ENCODE measurements around the gene BPGM. TPM values are rescaled to one million over a fixed set of nuclear protein-coding genes. Genes with fewer than 3 reads are reported as not detected.
"Not testable (repeated sequence)": the region's sequence is repeated elsewhere in the genome, so short reads cannot be mapped to it uniquely, and the experiment has no call there.

BPGM gene
- total and polyA plus RNA-seq, 3 experiments from 2014 or later, result 25.4 to 27.1 (median 26.8) TPM

GRCh38 chr7:134686786-134687185 lies 40.1 kb downstream of the BPGM start:
- no peaks in the 10 kb centered on the region for H3K9me3 ChIP-seq (ENCODE audit: low read length)
- H3K36me3 ChIP-seq (ENCODE audit: insufficient read depth, low read length), result no peaks in the 10 kb centered on the region
- Mint-ChIP-seq H3K4me1 (no peaks in the 10 kb centered on the region), H3K27me3 (peaks cover 2 to 24% of the 10 kb centered on the region in 2 donors), H3K4me3 (no peak overlapping the region), H3K36me3 (no peaks in the 10 kb centered on the region), H3K9me3 (no peaks in the 10 kb centered on the region), H3K27ac (no peak overlapping the region)
- CTCF ChIA-PET, result no interaction called here
- no peak for DNase-seq
- no peaks in the 10 kb centered on the region for H3K27me3 ChIP-seq (ENCODE audit: insufficient read depth, low read length, poor library complexity, severe bottlenecking)
- no peak overlapping the region for H3K4me3 ChIP-seq (ENCODE audit: low read length)
- H3K27ac ChIP-seq (ENCODE audit: low read depth, low read length), result no peak overlapping the region
- H3K4me1 ChIP-seq (ENCODE audit: insufficient read depth, low read length), result no peaks in the 10 kb centered on the region
- POLR2A ChIA-PET, result no interaction called here

DNA sequence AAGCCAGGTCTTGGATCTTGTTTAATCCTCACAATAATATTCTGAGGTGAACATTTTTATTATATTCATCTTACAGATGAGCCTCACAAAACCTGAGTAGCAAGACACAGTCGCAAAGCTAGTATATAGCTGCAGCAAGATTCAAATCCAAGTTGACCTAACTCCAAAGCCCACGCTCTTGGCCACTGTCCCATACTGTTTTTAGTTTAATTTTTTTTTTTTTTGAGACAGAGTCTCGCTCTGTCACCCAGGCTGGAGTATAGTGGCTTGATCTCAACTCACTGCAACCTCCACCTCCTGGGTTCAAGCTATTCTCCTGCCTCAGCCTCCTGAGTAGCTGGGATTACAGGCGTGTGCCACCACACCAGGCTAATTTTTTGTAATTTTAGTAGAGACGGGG lies 42.9 kb downstream of the BPGM start:
- CTCF ChIA-PET, result interaction anchor here (0.6 to 1.1 kb wide), 4 partner anchors 11 to 43 kb away, joined by 3 to 5 read pairs (median 3); partner anchors contain the start of gene BPGM
- H3K9me3 Mint-ChIP-seq; H3K4me1 Mint-ChIP-seq; H3K4me3 Mint-ChIP-seq; H3K27ac ChIP-seq (ENCODE audit: low read depth, low read length); H3K36me3 Mint-ChIP-seq; DNase-seq; H3K4me3 ChIP-seq (ENCODE audit: low read length); H3K27me3 ChIP-seq (ENCODE audit: insufficient read depth, low read length, poor library complexity, severe bottlenecking); H3K36me3 ChIP-seq (ENCODE audit: insufficient read depth, low read length); POLR2A ChIA-PET; H3K9me3 ChIP-seq (ENCODE audit: low read length); H3K4me1 ChIP-seq (ENCODE audit: insufficient read depth, low read length): not testable (repeated sequence)
- Mint-ChIP-seq H3K27ac (peak overlapping the region in 2 of 8 donors; percentile 15 to 47), H3K27me3 (peaks cover 6 to 29% of the 10 kb centered on the region in 2 donors)

DNA sequence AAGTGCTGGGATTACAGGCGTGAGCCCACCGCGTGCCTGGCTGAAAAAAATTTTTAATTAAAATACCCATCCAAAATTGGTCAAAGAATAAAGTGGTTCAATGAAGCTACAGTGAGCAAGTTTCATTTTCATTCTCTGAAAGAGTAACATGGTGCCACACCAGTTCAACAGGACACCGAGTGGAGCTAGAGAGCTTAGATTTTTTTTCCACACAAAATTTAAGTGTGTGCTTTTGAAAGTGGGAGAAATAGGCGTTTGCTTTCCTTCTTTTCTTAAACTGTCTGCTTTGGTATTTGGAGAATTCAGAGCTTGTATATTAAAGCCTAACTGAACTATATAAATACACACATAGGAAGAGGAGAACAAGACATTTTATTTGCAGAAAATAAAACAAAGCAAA lies 43.4 kb downstream of the BPGM start:
- Mint-ChIP-seq H3K4me3 (no peak overlapping the region), H3K9me3 (no peaks in the 10 kb centered on the region), H3K27me3 (peaks cover 6 to 29% of the 10 kb centered on the region in 2 donors), H3K36me3 (no peaks in the 10 kb centered on the region), H3K27ac (peak overlapping the region in 1 of 8 donors; percentile 47), H3K4me1 (no peaks in the 10 kb centered on the region)
- Histone ChIP-seq H3K4me3 (ENCODE audit: low read length) (no peak overlapping the region), H3K36me3 (ENCODE audit: insufficient read depth, low read length) (no peaks in the 10 kb centered on the region), H3K4me1 (ENCODE audit: insufficient read depth, low read length) (no peaks in the 10 kb centered on the region), H3K27me3 (ENCODE audit: insufficient read depth, low read length, poor library complexity, severe bottlenecking) (no peaks in the 10 kb centered on the region), H3K9me3 (ENCODE audit: low read length) (no peaks in the 10 kb centered on the region), H3K27ac (ENCODE audit: low read depth, low read length) (no peak overlapping the region)
- CTCF ChIA-PET, result interaction anchor here (0.6 to 1.1 kb wide), 4 partner anchors 11 to 44 kb away, joined by 3 to 5 read pairs (median 3); partner anchors contain the start of gene BPGM
- POLR2A ChIA-PET, result no interaction called here
- DNase-seq, result no peak

GRCh38 chr7:134690614-134691504 lies 44.2 kb downstream of the BPGM start:
- H3K4me1 ChIP-seq (ENCODE audit: insufficient read depth, low read length), result no peaks in the 10 kb centered on the region
- Mint-ChIP-seq H3K9me3 (no peaks in the 10 kb centered on the region), H3K27ac (no peak overlapping the region), H3K4me3 (no peak overlapping the region), H3K4me1 (no peaks in the 10 kb centered on the region), H3K36me3 (no peaks in the 10 kb centered on the region), H3K27me3 (peaks cover 6 to 29% of the 10 kb centered on the region in 2 donors)
- DNase-seq, result no peak
- H3K27me3 ChIP-seq (ENCODE audit: insufficient read depth, low read length, poor library complexity, severe bottlenecking), result no peaks in the 10 kb centered on the region
- H3K4me3 ChIP-seq (ENCODE audit: low read length), result no peak overlapping the region
- CTCF ChIA-PET, result interaction anchor here (1.0 to 1.5 kb wide), 3 partner anchors 10 to 45 kb away, joined by 3 to 5 read pairs (median 3); partner anchors contain the start of gene BPGM
- no peak overlapping the region for H3K27ac ChIP-seq (ENCODE audit: low read depth, low read length)
- no peaks in the 10 kb centered on the region for H3K36me3 ChIP-seq (ENCODE audit: insufficient read depth, low read length)
- no peaks in the 10 kb centered on the region for H3K9me3 ChIP-seq (ENCODE audit: low read length)
- POLR2A ChIA-PET, result no interaction called here

DNA sequence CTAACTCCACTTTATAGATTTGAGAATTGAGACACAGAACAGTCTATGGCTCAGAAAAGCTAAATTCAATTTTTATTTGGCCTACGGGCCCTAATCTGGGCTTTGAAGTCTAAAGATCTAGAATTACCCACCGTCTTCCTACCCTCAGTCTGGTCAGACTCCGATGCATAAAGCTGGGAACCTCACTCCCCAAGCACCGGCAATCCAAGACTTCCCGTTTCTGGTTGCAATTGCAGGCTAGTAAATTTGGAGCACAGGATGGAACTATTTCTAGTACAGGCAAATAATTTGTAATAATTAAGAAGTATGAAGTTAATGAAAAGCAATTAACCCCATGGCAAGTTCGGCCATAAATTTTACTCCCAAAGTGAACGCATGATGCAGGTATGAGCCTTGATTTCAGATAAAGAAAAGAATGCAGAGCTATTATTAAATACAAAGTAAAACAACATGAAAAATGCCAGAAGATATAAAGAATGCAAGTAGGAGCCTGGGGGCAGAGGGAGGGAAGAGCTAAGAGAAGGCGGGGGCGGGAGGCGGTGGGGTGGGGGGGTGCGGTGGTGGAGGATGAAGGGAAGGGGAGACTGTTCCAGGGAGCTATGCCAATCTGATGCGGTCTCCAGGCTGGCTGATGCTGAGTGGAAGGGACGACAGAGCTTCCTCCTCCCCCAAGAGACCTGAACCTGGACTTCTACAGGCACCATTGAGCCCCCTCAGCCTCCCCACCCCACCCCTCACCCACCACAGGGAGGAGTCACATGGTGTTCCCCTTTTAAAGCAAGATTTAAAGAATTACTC lies 45.1 kb downstream of the BPGM start:
- Histone ChIP-seq H3K27me3 (ENCODE audit: insufficient read depth, low read length, poor library complexity, severe bottlenecking) (no peaks in the 10 kb centered on the region), H3K4me1 (ENCODE audit: insufficient read depth, low read length) (no peaks in the 10 kb centered on the region), H3K9me3 (ENCODE audit: low read length) (no peaks in the 10 kb centered on the region), H3K4me3 (ENCODE audit: low read length) (no peak overlapping the region), H3K27ac (ENCODE audit: low read depth, low read length) (no peak overlapping the region), H3K36me3 (ENCODE audit: insufficient read depth, low read length) (no peaks in the 10 kb centered on the region)
- H3K9me3 Mint-ChIP-seq, result no peaks in the 10 kb centered on the region
- DNase-seq, result no peak
- CTCF ChIA-PET, result interaction anchor here (1.5 kb wide), 1 partner anchor 9 kb away, joined by 3 read pairs; no protein-coding TSS in a partner anchor
- H3K27me3 Mint-ChIP-seq, result peaks cover 6 to 29% of the 10 kb centered on the region in 2 donors
- H3K36me3 Mint-ChIP-seq, result no peaks in the 10 kb centered on the region
- POLR2A ChIA-PET, result no interaction called here
- no peaks in the 10 kb centered on the region for H3K4me1 Mint-ChIP-seq
- H3K4me3 Mint-ChIP-seq, result no peak overlapping the region
- H3K27ac Mint-ChIP-seq, result no peak overlapping the region

- no peaks in the 10 kb centered on the region for H3K36me3 ChIP-seq (ENCODE audit: insufficient read depth, low read length)
- no peaks in the 10 kb centered on the region for H3K9me3 ChIP-seq (ENCODE audit: low read length)
- H3K36me3 Mint-ChIP-seq, result no peaks in the 10 kb centered on the region
- H3K4me3 ChIP-seq (ENCODE audit: low read length), result no peak overlapping the region
- H3K27ac Mint-ChIP-seq, result no peak overlapping the region
- no peak overlapping the region for H3K27ac ChIP-seq (ENCODE audit: low read depth, low read length)
- no peak overlapping the region for H3K4me3 Mint-ChIP-seq
- no peaks in the 10 kb centered on the region for H3K27me3 ChIP-seq (ENCODE audit: insufficient read depth, low read length, poor library complexity, severe bottlenecking)
- H3K9me3 Mint-ChIP-seq, result no peaks in the 10 kb centered on the region
- CTCF ChIA-PET, result interaction anchor here (1.5 kb wide), 1 partner anchor 9 kb away, joined by 3 read pairs; no protein-coding TSS in a partner anchor
- no peaks in the 10 kb centered on the region for H3K4me1 ChIP-seq (ENCODE audit: insufficient read depth, low read length)
- DNase-seq, result no peak
- peaks cover 6 to 27% of the 10 kb centered on the region in 2 donors for H3K27me3 Mint-ChIP-seq
- POLR2A ChIA-PET, result no interaction called here
- no peaks in the 10 kb centered on the region for H3K4me1 Mint-ChIP-seq
These were observed 45.7 kb downstream of the BPGM start for GRCh38 chr7:134692344-134692705.

DNA sequence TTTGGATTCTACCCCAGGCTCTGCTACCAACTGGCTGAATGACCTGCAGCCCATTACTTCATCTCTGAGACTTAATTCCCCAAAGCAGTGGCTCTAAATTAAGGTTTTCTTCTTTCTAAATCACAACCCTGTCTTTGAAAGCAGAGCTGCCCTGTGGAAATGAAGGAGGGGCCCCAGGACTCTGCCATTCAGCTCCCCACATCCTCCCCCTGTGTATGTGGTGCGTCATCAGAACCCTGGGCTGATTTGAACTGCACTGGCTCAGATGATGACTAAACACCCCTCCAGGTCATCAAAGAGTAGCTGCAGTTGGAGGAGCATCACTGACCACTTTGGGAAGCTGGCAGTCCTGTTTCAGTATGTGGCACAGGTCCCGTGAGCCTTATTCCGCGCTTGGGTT lies 46.6 kb downstream of the BPGM start:
- Mint-ChIP-seq H3K27me3 (peaks cover 4 to 21% of the 10 kb centered on the region in 2 donors), H3K36me3 (no peaks in the 10 kb centered on the region), H3K27ac (no peak overlapping the region), H3K9me3 (no peaks in the 10 kb centered on the region), H3K4me1 (no peaks in the 10 kb centered on the region), H3K4me3 (no peak overlapping the region)
- Histone ChIP-seq H3K4me1 (ENCODE audit: insufficient read depth, low read length) (no peaks in the 10 kb centered on the region), H3K36me3 (ENCODE audit: insufficient read depth, low read length) (no peaks in the 10 kb centered on the region), H3K27me3 (ENCODE audit: insufficient read depth, low read length, poor library complexity, severe bottlenecking) (no peaks in the 10 kb centered on the region), H3K27ac (ENCODE audit: low read depth, low read length) (no peak overlapping the region), H3K9me3 (ENCODE audit: low read length) (no peaks in the 10 kb centered on the region), H3K4me3 (ENCODE audit: low read length) (no peak overlapping the region)
- ChIA-PET POLR2A (no interaction called here), CTCF (no interaction called here)
- DNase-seq, result peak in 1 of 5 donors; percentile 50

- Histone ChIP-seq H3K4me3 (ENCODE audit: low read length) (no peak overlapping the region), H3K9me3 (ENCODE audit: low read length) (no peaks in the 10 kb centered on the region), H3K27ac (ENCODE audit: low read depth, low read length) (no peak overlapping the region), H3K27me3 (ENCODE audit: insufficient read depth, low read length, poor library complexity, severe bottlenecking) (no peaks in the 10 kb centered on the region), H3K36me3 (ENCODE audit: insufficient read depth, low read length) (no peaks in the 10 kb centered on the region), H3K4me1 (ENCODE audit: insufficient read depth, low read length) (no peaks in the 10 kb centered on the region)
- Mint-ChIP-seq H3K4me1 (no peaks in the 10 kb centered on the region), H3K36me3 (no peaks in the 10 kb centered on the region), H3K27me3 (peaks cover 4 to 16% of the 10 kb centered on the region in 2 donors), H3K27ac (no peak overlapping the region), H3K4me3 (no peak overlapping the region), H3K9me3 (no peaks in the 10 kb centered on the region)
- ChIA-PET POLR2A (no interaction called here), CTCF (no interaction called here)
- no peak for DNase-seq
These were observed 47.6 kb downstream of the BPGM start for GRCh38 chr7:134694299-134694698.

Data from CD8-positive, alpha-beta memory T cell (primary cell).